K562 (cell line): ENCODE measurements around the gene CCDC9. TPM values are rescaled to one million over a fixed set of nuclear protein-coding genes. Genes with fewer than 3 reads are reported as not detected.

Experiments
- CTBP1 ChIP-seq: fragments of 450-650 bp; IDR thresholded peaks from 2 replicates; pipeline ENCODE4 v1.6.1; 2016; ENCODE audit warnings: borderline replicate concordance
- KDM4B ChIP-seq, 2 experiments: fragments of 450-650 bp in 1 of 2; sonication (generic) in 1 of 2; IDR thresholded peaks; 2 replicates each; pipeline ENCODE4 v1.6.1; 2016 to 2017; ENCODE audit warnings: borderline replicate concordance in 2 of 2, antibody characterized with exemption in 1 of 2, low read depth in 1 of 2, mild to moderate bottlenecking in 1 of 2
- SMARCA5 ChIP-seq: fragments of 450-650 bp; IDR thresholded peaks from 2 replicates; pipeline ENCODE4 v1.6.1; 2016
- THRB ChIP-seq: fragments of 450-650 bp; formaldehyde crosslinking; conservative IDR thresholded peaks from 2 replicates; pipeline ENCODE4 v1.4.0; 2022; ENCODE audit warnings: mild to moderate bottlenecking, missing genetic modification characterization
- ZBTB7A ChIP-seq: IDR thresholded peaks from 2 replicates; pipeline ENCODE4 v1.6.1; 2011; ENCODE audit warnings: low read depth, mild to moderate bottlenecking, low read length, moderate library complexity, borderline replicate concordance; ENCODE audit not compliant: control insufficient read depth
- ZNF551 ChIP-seq: fragments of 250-450 bp; sonication (Bioruptor Pico); IDR thresholded peaks from 2 replicates; pipeline ENCODE4 v1.5.0; 2021; ENCODE audit warnings: mild to moderate bottlenecking, moderate library complexity
- polyA plus RNA-seq, 8 experiments: library from polyadenylated mRNA; depleted of rRNA in 4 of 8; stranded (reverse) in 5 of 8; unstranded in 3 of 8; fragments of >200 nt; fragmentation: Nextera tagmentation in 2 of 8; fragmentation: Illumina TruSeq in 1 of 8; extraction: Ambion mirVana in 2 of 8; extraction: Trizol in 1 of 8; gene quantifications; 2 replicates each; pipeline versions ENCODE4 v1.2.1 to v1.2.3, GENCODE V29; 2011 to 2014; ENCODE audit warnings: inconsistent platforms in 1 of 8, missing spikeins in 1 of 8
- total RNA-seq, 7 experiments: library from RNA; depleted of rRNA in 6 of 7; stranded (reverse); fragments of >200 nt in 6 of 7; fragmentation: Illumina TruSeq in 2 of 7; extraction: Trizol in 2 of 7; gene quantifications; 2 replicates each; pipeline versions ENCODE4 v1.2.1 to v1.2.3, GENCODE V29; 2011 to 2021; ENCODE audit warnings: low replicate concordance in 1 of 7
- TF ChIP-seq, protein P1 (sequence below): fragments of 250-450 bp; sonication (Bioruptor Pico); IDR thresholded peaks from 2 replicates; pipeline ENCODE4 v1.5.1; 2021; ENCODE audit warnings: mild to moderate bottlenecking
- TF ChIP-seq, protein P2 (sequence below), 2 experiments: fragments of 450-650 bp; formaldehyde crosslinking in 1 of 2; IDR thresholded peaks; 2 replicates each; pipeline versions ENCODE4 v1.4.0 to v1.6.1; 2014 to 2020; ENCODE audit warnings: mild to moderate bottlenecking in 2 of 2, borderline replicate concordance in 1 of 2, low read depth in 1 of 2

The CCDC9 gene
- total and polyA plus RNA-seq, 9 of the 15 experiments (the other 6 are each of a cell fraction or from before 2014, with no cell fraction given), result 0.23 to 38.6 (median 8.4) TPM

- TF ChIP-seq, protein P1, sequence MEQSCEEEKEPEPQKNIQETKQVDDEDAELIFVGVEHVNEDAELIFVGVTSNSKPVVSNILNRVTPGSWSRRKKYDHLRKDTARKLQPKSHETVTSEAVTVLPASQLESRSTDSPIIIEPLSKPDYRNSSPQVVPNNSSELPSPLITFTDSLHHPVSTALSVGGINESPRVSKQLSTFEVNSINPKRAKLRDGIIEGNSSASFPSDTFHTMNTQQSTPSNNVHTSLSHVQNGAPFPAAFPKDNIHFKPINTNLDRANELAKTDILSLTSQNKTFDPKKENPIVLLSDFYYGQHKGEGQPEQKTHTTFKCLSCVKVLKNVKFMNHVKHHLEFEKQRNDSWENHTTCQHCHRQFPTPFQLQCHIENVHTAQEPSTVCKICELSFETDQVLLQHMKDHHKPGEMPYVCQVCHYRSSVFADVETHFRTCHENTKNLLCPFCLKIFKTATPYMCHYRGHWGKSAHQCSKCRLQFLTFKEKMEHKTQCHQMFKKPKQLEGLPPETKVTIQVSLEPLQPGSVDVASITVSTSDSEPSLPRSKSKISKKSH (CRISPR knock-in tag), result no peak
- TF ChIP-seq SMARCA5 (no peak), THRB (CRISPR knock-in tag) (no peak), ZNF551 (no peak), KDM4B (IDR thresholded peaks at IDR 0.05; ENCODE audit: borderline replicate concordance in 2 of 2, low read depth in 1 of 2) (no peak), CTBP1 (peak; percentile 75), ZBTB7A (no peak)
- TF ChIP-seq, protein P2, sequence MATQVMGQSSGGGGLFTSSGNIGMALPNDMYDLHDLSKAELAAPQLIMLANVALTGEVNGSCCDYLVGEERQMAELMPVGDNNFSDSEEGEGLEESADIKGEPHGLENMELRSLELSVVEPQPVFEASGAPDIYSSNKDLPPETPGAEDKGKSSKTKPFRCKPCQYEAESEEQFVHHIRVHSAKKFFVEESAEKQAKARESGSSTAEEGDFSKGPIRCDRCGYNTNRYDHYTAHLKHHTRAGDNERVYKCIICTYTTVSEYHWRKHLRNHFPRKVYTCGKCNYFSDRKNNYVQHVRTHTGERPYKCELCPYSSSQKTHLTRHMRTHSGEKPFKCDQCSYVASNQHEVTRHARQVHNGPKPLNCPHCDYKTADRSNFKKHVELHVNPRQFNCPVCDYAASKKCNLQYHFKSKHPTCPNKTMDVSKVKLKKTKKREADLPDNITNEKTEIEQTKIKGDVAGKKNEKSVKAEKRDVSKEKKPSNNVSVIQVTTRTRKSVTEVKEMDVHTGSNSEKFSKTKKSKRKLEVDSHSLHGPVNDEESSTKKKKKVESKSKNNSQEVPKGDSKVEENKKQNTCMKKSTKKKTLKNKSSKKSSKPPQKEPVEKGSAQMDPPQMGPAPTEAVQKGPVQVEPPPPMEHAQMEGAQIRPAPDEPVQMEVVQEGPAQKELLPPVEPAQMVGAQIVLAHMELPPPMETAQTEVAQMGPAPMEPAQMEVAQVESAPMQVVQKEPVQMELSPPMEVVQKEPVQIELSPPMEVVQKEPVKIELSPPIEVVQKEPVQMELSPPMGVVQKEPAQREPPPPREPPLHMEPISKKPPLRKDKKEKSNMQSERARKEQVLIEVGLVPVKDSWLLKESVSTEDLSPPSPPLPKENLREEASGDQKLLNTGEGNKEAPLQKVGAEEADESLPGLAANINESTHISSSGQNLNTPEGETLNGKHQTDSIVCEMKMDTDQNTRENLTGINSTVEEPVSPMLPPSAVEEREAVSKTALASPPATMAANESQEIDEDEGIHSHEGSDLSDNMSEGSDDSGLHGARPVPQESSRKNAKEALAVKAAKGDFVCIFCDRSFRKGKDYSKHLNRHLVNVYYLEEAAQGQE (IDR thresholded peaks at IDR 0.05; ENCODE audit: borderline replicate concordance), result peak; percentile 2; the same call in 1 of the 2 replicates
- TF ChIP-seq, protein P2 (CRISPR knock-in tag; IDR thresholded peaks at IDR 0.05; ENCODE audit: low read depth), result no peak
These were observed 54.5 kb downstream of the CCDC9 start (continued) for GRCh38 chr19:47310819-47311218.
